Ascending aorta (tissue), 2 donors: ENCODE measurements around the gene SAMD11. TPM values are rescaled to one million over a fixed set of nuclear protein-coding genes. Genes with fewer than 3 reads are reported as not detected.
A peak's percentile ranks its signal among the peaks of the same experiment; 100 is the strongest.

Experiments
- DNase-seq, 2 donors: peaks; one replicate each; pipeline ENCODE4 v3.0.0-alpha.2; 2019; ENCODE audit warnings: low spot score in 2 of 2
- H3K27ac ChIP-seq, 2 donors: fragments of 200-600 bp; sonication (generic); one replicate each; pipeline ENCODE4 v1.5.1; 2016 to 2017; ENCODE audit warnings: mild to moderate bottlenecking in 1 of 2
- H3K27me3 ChIP-seq: fragments of 200-600 bp; sonication (generic); one replicate; pipeline ENCODE4 v1.5.1; 2017
- H3K36me3 ChIP-seq, 2 donors: fragments of 200-600 bp; sonication (generic); one replicate each; pipeline ENCODE4 v1.5.1; 2016
- H3K4me1 ChIP-seq, 2 donors: fragments of 200-600 bp; sonication (generic); one replicate each; pipeline ENCODE4 v1.5.1; 2016 to 2017; ENCODE audit warnings: mild to moderate bottlenecking in 1 of 2
- H3K4me3 ChIP-seq, 2 donors: fragments of 200-600 bp; sonication (generic); one replicate each; pipeline ENCODE4 v1.5.1; 2016 to 2017; ENCODE audit warnings: mild to moderate bottlenecking in 1 of 2
- H3K9me3 ChIP-seq, 2 donors: fragments of 200-600 bp; sonication (generic); one replicate each; pipeline ENCODE4 v1.5.1; 2016
- CTCF ChIP-seq, 3 experiments: fragments of 200-600 bp in 2 of 3; fragments of 450-650 bp in 1 of 3; sonication (generic) in 2 of 3; IDR thresholded peaks; one replicate each; pipeline ENCODE4 v1.5.1; 2016 to 2019; ENCODE audit warnings: antibody characterized with exemption in 3 of 3, mild to moderate bottlenecking in 1 of 3, moderate library complexity in 1 of 3
- intact Hi-C: fragments of 100-400 bp; cut with DNase I; formaldehyde crosslinking; loops from one replicate; pipeline ENCODE4 v1.15.1; 2023
- total RNA-seq: library from RNA; depleted of rRNA; stranded (reverse); fragments of >200 nt; gene quantifications from one replicate; pipeline ENCODE4 v1.1.0, GENCODE V29; 2016

Gene SAMD11
- total RNA-seq, 1 donor from 2014 or later: 9.7 TPM

DNA sequence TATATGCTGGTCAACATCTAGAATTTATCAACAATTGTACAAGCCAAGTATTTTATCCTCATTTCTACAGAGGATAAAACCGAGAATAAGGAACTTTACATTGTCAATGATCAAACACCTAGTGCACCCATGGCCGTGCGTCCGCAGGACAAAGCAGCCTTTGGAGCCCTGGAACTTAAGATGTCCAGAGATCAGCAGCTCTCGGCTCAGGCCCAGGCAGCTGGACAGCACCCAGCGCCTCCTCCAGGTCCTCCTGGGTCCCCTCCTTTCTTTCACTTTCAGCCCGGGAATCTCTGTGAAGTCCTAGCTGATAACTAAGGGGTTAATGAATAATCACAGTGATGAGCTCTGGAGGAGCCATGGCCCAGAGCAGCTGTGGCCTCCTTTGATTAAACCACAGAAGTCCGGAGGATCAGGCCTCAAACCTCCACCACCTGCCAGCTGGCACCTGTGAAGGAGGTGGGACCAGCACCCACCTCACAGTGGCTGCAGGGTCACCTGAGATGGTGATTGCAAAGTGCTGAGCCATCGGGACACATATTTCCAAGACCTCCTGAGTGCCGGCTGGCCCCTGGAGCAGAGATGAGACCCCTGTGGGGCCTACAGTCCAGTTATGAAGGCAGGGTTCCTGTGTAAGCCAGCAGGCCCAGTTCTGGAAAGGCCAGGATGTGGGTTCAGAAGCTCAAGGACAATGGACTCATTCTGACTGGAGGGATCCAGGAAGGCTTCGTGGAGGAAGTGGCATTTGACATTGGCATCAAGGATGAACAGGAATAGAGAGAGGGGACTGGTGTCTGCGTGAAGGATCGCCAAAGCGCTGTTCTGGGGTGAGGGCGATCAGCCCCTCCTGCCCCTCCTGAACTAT lies 11.6 kb upstream of the SAMD11 start:
- H3K4me3 ChIP-seq: no peak overlapping the region
- H3K9me3 ChIP-seq: no peaks in the 10 kb centered on the region
- no peak overlapping the region for H3K27ac ChIP-seq
- intact Hi-C loops: no loop called here
- no peak for TF ChIP-seq CTCF (IDR thresholded peaks at IDR 0.05)
- H3K27me3 ChIP-seq: no peaks in the 10 kb centered on the region
- peaks cover 0 to 12% of the 10 kb centered on the region in 2 donors for H3K4me1 ChIP-seq
- no peaks in the 10 kb centered on the region for H3K36me3 ChIP-seq
- DNase-seq: peak in 1 of 2 donors; percentile 54

DNA sequence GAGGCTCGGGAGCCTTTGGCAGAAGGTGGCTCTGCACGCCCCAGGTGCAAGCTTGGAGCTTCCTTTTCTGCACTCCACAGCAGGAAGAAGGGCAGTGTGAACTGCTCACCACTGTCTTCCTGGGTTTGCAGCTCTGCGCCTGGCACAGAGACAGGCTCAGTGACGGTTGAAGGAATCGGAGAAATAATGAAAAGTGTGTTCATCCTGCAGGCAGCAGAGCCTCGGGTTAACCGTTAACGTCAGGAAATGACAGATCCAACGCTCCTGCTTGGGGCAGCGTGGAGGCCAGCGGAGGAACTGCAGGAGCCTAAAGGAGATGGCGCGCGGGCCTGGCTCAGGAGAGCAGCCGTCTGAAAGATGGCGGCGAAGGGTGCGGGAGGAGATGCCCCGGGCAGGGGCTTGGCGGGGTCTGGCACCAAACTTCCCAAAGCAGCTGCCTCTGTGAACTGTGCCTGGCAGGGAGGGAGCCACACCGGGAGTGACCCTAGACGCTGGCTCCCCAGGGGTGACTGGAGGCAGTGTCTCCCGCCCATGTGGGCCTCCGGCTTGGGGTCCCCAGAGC lies 10.9 kb upstream of the SAMD11 start:
- DNase-seq: peak; percentile 4 to 58
- H3K36me3 ChIP-seq: no peaks in the 10 kb centered on the region
- TF ChIP-seq CTCF (IDR thresholded peaks at IDR 0.05): no peak
- H3K27me3 ChIP-seq: no peaks in the 10 kb centered on the region
- peaks cover 0 to 12% of the 10 kb centered on the region in 2 donors for H3K4me1 ChIP-seq
- intact Hi-C loops: no loop called here
- no peaks in the 10 kb centered on the region for H3K9me3 ChIP-seq
- H3K27ac ChIP-seq: no peak overlapping the region
- no peak overlapping the region for H3K4me3 ChIP-seq

DNA sequence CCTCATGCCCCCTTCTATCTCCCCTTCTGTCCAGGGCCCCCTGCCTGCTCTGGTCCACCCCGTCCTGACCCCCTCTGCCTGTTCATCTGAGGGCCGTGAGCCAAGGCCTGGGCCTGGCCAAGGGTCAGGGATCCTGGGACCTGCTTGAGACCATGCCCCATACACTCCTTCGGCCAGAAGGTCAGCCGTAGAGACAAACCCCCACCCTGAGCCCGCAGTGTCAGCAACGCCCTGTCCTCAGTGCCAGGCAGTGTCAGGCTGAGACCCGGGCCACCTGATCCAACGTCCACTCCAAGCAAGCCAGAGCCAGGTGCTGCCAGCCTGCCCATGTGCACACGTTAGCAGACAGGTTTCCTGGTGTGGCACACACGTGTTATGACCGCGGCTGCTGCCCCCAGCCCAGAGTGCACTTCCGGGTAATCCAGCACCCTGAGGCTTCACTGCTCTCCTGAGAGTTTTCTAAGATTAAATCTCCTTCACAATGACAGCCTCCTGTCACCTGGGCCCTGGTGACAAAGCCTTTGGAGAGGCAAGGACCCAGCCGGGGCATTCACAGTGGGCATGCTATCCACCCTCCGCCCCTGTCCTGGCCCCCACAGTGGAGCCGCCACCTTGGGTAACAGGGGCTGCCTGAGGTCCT lies 10.1 kb upstream of the SAMD11 start:
- peak in 1 of 2 donors; percentile 6 for DNase-seq
- intact Hi-C loops: no loop called here
- Histone ChIP-seq H3K4me3 (no peak overlapping the region), H3K27ac (no peak overlapping the region), H3K4me1 (peaks cover 0 to 12% of the 10 kb centered on the region in 2 donors), H3K27me3 (no peaks in the 10 kb centered on the region), H3K36me3 (no peaks in the 10 kb centered on the region), H3K9me3 (no peaks in the 10 kb centered on the region)
- TF ChIP-seq CTCF (IDR thresholded peaks at IDR 0.05): no peak

DNA sequence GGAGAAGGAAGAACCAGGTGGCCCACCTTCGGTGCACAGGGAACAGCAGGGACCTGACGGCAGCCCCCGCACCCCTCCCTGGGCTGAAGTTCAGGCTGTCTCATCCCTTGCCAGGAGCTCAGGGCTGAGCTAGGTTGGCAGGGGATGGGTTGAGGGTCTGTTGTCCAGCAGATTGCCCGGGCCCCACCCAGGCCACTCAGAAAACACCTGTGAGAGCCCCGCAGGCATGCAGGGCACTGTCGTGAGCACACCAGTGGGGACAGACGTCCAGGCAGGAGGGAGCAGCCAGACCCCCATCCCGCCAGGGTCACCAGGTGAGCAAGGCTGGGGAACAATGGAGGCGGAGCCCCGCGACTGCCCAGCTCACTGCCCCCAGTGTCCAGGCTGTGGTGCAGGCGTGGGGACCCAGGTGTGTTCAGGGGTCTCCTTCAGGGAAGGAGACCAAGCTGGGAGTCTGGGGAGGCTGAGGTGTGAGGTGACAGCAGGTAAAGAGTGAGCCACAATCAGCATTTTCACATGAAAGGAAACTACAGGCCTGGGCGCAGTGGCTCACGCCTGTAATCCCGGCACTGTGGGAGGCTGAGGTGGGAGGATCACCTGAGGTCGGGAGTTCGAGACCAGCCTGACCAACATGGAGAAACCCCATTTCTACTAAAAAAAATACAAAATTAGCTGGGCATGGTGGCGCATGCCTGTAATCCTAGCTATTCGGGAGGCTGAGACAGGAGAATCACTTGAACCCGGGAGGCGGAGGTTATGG lies 9.4 kb upstream of the SAMD11 start:
- no peak overlapping the region for H3K4me3 ChIP-seq
- peaks cover 0 to 12% of the 10 kb centered on the region in 2 donors for H3K4me1 ChIP-seq
- H3K36me3 ChIP-seq: no peaks in the 10 kb centered on the region
- H3K9me3 ChIP-seq: no peaks in the 10 kb centered on the region
- H3K27ac ChIP-seq: no peak overlapping the region
- intact Hi-C loops: no loop called here
- H3K27me3 ChIP-seq: no peaks in the 10 kb centered on the region
- TF ChIP-seq CTCF (IDR thresholded peaks at IDR 0.05): no peak
- DNase-seq: no peak

GRCh38 chr1:914891-915280 lies 8.8 kb upstream of the SAMD11 start:
- intact Hi-C loops: no loop called here
- H3K27me3 ChIP-seq: no peaks in the 10 kb centered on the region
- no peak for DNase-seq

More at GRCh38 chr1:914891-915280, 8.8 kb upstream of the SAMD11 start:
- no peak for TF ChIP-seq CTCF (IDR thresholded peaks at IDR 0.05)
- Histone ChIP-seq H3K36me3 (no peaks in the 10 kb centered on the region), H3K27ac (no peak overlapping the region), H3K4me3 (no peak overlapping the region), H3K9me3 (no peaks in the 10 kb centered on the region), H3K4me1 (peaks cover 0 to 12% of the 10 kb centered on the region in 2 donors)
